Astrocyte (in vitro differentiated cells and primary cell): ENCODE measurements around the gene IQCM. TPM values are rescaled to one million over a fixed set of nuclear protein-coding genes. Genes with fewer than 3 reads are reported as not detected.

Source experiments
- DNase-seq: peaks from one replicate; pipeline ENCODE4 v3.0.0-alpha.2; 2010; ENCODE audit warnings: low read depth
- FAIRE-seq: peaks from 2 replicates; lab custom pipeline; 2011; peaks lifted over from hg19 to GRCh38; lab: Jason Lieb, UNC
- H2AFZ ChIP-seq: 2 replicates; pipeline ENCODE4 v1.6.0; 2012; ENCODE audit warnings: low read depth, low read length, inconsistent platforms
- H3K27ac ChIP-seq: 2 replicates; pipeline ENCODE4 v1.5.1; 2011; ENCODE audit warnings: low read depth, low read length, inconsistent platforms
- H3K27me3 ChIP-seq: 2 replicates; pipeline ENCODE4 v1.6.0; 2011; ENCODE audit warnings: low read length, inconsistent platforms; ENCODE audit not compliant: insufficient read depth
- H3K36me3 ChIP-seq: 2 replicates; pipeline ENCODE4 v1.5.1; 2011; ENCODE audit warnings: low read length, inconsistent platforms; ENCODE audit not compliant: insufficient read depth
- H3K4me1 ChIP-seq: 2 replicates; pipeline ENCODE4 v1.5.1; 2011; ENCODE audit warnings: low read length, inconsistent platforms; ENCODE audit not compliant: insufficient read depth
- H3K4me2 ChIP-seq: 2 replicates; pipeline ENCODE4 v1.6.0; 2012; ENCODE audit warnings: low read length, inconsistent platforms
- H3K4me3 ChIP-seq: 2 replicates; pipeline ENCODE4 v1.5.1; 2011; ENCODE audit warnings: low read depth, mild to moderate bottlenecking, low read length, inconsistent platforms; ENCODE audit not compliant: insufficient read depth
- H3K79me2 ChIP-seq: 2 replicates; pipeline ENCODE4 v1.6.0; 2012; ENCODE audit warnings: mild to moderate bottlenecking, low read length, inconsistent platforms; ENCODE audit not compliant: insufficient read depth
- H3K9ac ChIP-seq: 2 replicates; pipeline ENCODE4 v1.6.0; 2012; ENCODE audit warnings: mild to moderate bottlenecking, low read length, inconsistent platforms
- H3K9me3 ChIP-seq: 2 replicates; pipeline ENCODE4 v1.5.1; 2012; ENCODE audit warnings: low read depth, mild to moderate bottlenecking, low read length, inconsistent platforms; ENCODE audit not compliant: insufficient read depth
- H4K20me1 ChIP-seq: 2 replicates; pipeline ENCODE4 v1.6.0; 2012; ENCODE audit warnings: low read length, inconsistent platforms; ENCODE audit not compliant: insufficient read depth
- H3K27ac Mint-ChIP-seq: one replicate; pipeline ENCODE4 v1.8.0; 2021; ENCODE audit warnings: mild to moderate bottlenecking, mixed read lengths; ENCODE audit not compliant: unreplicated experiment
- H3K27me3 Mint-ChIP-seq: one replicate; pipeline ENCODE4 v1.8.0; 2021; ENCODE audit warnings: low read depth, mixed read lengths; ENCODE audit not compliant: unreplicated experiment
- H3K36me3 Mint-ChIP-seq: one replicate; pipeline ENCODE4 v1.8.0; 2021; ENCODE audit warnings: low read depth, mixed read lengths; ENCODE audit not compliant: unreplicated experiment
- H3K4me1 Mint-ChIP-seq: one replicate; pipeline ENCODE4 v1.8.0; 2021; ENCODE audit warnings: low read depth, mixed read lengths; ENCODE audit not compliant: unreplicated experiment
- H3K4me3 Mint-ChIP-seq: one replicate; pipeline ENCODE4 v1.8.0; 2021; ENCODE audit warnings: mild to moderate bottlenecking, moderate library complexity, mixed read lengths; ENCODE audit not compliant: unreplicated experiment
- H3K9me3 Mint-ChIP-seq: one replicate; pipeline ENCODE4 v1.8.0; 2021; ENCODE audit warnings: mild to moderate bottlenecking, mixed read lengths; ENCODE audit not compliant: unreplicated experiment
- CTCF ChIP-seq: IDR thresholded peaks from 2 replicates; pipeline ENCODE4 v1.5.1; 2011; ENCODE audit warnings: low read depth, mild to moderate bottlenecking, inconsistent platforms, low read length, moderate library complexity; ENCODE audit not compliant: insufficient read depth
- EZH2 ChIP-seq: IDR thresholded peaks from 2 replicates; pipeline ENCODE4 v1.6.1; 2012; ENCODE audit warnings: mild to moderate bottlenecking, low read length, inconsistent platforms; ENCODE audit not compliant: insufficient read depth
- total RNA-seq: library from RNA; stranded (reverse); gene quantifications from 2 replicates; pipeline ENCODE4 v1.2.1, GENCODE V29; 2021

IQCM gene
- total RNA-seq, 1 donor from 2014 or later: 0.11 TPM

- peak; percentile 37 for DNase-seq
- Histone ChIP-seq H3K27me3 (no peaks in the 10 kb centered on the region), H3K27ac (no peak overlapping the region), H4K20me1 (no peaks in the 10 kb centered on the region), H3K4me1 (no peaks in the 10 kb centered on the region), H3K79me2 (no peaks in the 10 kb centered on the region), H3K4me3 (no peak overlapping the region), H3K9ac (no peak overlapping the region), H3K4me2 (no peak overlapping the region), H3K36me3 (no peaks in the 10 kb centered on the region), H3K9me3 (no peaks in the 10 kb centered on the region), H2AFZ (peak overlapping the region; percentile 19)
- Mint-ChIP-seq H3K36me3 (no peaks in the 10 kb centered on the region), H3K4me3 (no peak overlapping the region), H3K27me3 (no peaks in the 10 kb centered on the region), H3K27ac (peak overlapping the region; percentile 80), H3K4me1 (peaks cover 20% of the 10 kb centered on the region), H3K9me3 (no peaks in the 10 kb centered on the region)
- TF ChIP-seq EZH2 (no peak), CTCF (no peak)
- FAIRE-seq: peak; percentile 75
Measured at GRCh38 chr4:149754526-149754925, 61.1 kb downstream of the IQCM start.

- no peak overlapping the region for H3K4me3 Mint-ChIP-seq
- H3K4me2 ChIP-seq: no peak overlapping the region
- H3K27me3 ChIP-seq: no peaks in the 10 kb centered on the region
- H3K4me3 ChIP-seq: no peak overlapping the region
- H3K9me3 ChIP-seq: no peaks in the 10 kb centered on the region
- TF ChIP-seq EZH2: no peak
- TF ChIP-seq CTCF: no peak
- H3K9ac ChIP-seq: no peak overlapping the region
- H3K27ac ChIP-seq: no peak overlapping the region
- peak overlapping the region; percentile 23 for H3K27ac Mint-ChIP-seq
- H3K36me3 ChIP-seq: no peaks in the 10 kb centered on the region
- peaks cover 18% of the 10 kb centered on the region for H3K4me1 Mint-ChIP-seq
- H3K9me3 Mint-ChIP-seq: no peaks in the 10 kb centered on the region
- H3K36me3 Mint-ChIP-seq: no peaks in the 10 kb centered on the region
- H3K27me3 Mint-ChIP-seq: no peaks in the 10 kb centered on the region
- H2AFZ ChIP-seq: no peak overlapping the region
- no peaks in the 10 kb centered on the region for H4K20me1 ChIP-seq
- H3K4me1 ChIP-seq: no peaks in the 10 kb centered on the region
- H3K79me2 ChIP-seq: no peaks in the 10 kb centered on the region
- no peak for DNase-seq
- no peak for FAIRE-seq
Measured at GRCh38 chr4:149752729-149753128, 62.9 kb downstream of the IQCM start.

GRCh38 chr4:149751174-149751573, 64.5 kb downstream of the IQCM start:
- Mint-ChIP-seq H3K4me3 (no peak overlapping the region), H3K27me3 (no peaks in the 10 kb centered on the region), H3K9me3 (no peaks in the 10 kb centered on the region), H3K36me3 (no peaks in the 10 kb centered on the region), H3K4me1 (peaks cover 18% of the 10 kb centered on the region), H3K27ac (no peak overlapping the region)
- Histone ChIP-seq H3K36me3 (no peaks in the 10 kb centered on the region), H3K27ac (no peak overlapping the region), H3K9me3 (no peaks in the 10 kb centered on the region), H3K27me3 (no peaks in the 10 kb centered on the region), H3K4me2 (no peak overlapping the region), H3K4me1 (no peaks in the 10 kb centered on the region), H4K20me1 (no peaks in the 10 kb centered on the region), H3K79me2 (no peaks in the 10 kb centered on the region), H3K4me3 (no peak overlapping the region), H3K9ac (no peak overlapping the region), H2AFZ (no peak overlapping the region)
- DNase-seq (no peak), FAIRE-seq (no peak)
- no peak for TF ChIP-seq CTCF
- no peak for TF ChIP-seq EZH2
